HL-60/S4 (cell line): ENCODE results near the gene SIRT7.
"Not testable (repeated sequence)": the region's sequence is repeated elsewhere in the genome, so short reads cannot be mapped to it uniquely, and the experiment has no call there.

Source experiments
- in situ Hi-C: fragments of 300-500 bp; cut with MboI; formaldehyde crosslinking; loops from 2 replicates; pipeline ENCODE4 v1.14.3; 2022; ENCODE audit warnings: low sequenced_read_pairs

SIRT7 gene

DNA sequence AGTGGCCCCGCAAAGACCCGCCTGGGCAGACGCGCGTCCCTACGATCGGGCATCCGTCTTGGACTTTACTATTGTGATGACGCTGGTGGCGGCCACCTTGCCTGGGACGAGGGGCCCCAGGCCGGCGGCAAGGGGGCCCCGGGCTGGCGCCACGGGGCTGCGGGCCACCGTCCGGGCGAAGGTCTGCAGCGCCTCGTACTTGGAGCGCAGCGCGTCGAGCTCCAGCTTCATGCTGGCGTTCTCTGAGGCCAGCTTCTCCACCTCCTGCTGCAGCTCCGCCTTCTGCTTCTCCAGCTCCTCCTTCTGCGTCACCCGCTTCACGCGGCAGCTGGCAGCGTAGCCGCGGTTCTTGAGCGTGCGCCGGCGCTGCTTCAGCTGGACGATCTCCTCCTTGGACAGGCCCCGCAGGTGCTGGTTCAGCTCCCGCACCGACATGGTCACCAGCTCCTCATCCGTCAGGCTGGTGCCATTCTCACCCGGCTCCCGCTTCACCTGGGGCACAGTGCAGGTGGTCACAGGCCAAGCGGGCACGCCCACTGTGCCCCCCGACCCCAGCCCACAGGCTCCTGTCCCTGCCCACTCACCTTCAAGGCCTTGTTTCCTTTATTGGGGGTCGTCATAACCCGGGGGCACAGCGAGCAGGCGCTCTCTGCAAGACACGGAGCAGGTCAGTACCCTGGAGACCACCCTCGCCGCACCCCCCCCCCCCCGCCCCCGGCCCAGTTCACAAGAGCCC is 4.8 kb upstream of the SIRT7 start:
- in situ Hi-C loops: no loop called here

DNA sequence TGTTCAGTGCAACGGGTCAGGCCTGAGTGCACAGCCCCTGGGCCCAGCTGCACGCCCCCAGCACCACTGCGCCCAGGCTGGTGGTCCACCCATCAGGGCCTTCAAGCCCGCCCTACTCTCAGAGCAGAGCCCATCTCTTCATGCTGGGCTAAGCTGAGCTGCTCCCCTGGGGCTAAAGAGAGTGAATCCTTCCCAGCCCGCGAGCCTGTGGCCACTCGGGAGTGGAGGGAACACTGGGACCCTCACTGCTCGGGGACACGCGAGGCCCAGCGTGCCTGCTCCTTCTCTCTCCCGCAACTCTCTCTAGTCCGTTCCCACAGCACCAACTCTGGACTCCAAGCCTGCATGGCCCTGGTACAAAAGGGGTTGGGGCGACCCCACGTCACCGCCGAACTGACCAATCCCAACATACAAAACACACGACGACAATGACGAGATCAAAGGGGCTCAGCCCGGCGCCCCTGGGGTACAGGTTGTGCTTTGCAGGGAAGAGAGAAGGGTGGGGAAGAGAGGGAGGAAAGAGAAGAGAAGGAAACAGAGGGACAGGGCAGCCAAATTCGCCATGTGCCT is 4.1 kb upstream of the SIRT7 start:
- in situ Hi-C loops: no loop called here

DNA sequence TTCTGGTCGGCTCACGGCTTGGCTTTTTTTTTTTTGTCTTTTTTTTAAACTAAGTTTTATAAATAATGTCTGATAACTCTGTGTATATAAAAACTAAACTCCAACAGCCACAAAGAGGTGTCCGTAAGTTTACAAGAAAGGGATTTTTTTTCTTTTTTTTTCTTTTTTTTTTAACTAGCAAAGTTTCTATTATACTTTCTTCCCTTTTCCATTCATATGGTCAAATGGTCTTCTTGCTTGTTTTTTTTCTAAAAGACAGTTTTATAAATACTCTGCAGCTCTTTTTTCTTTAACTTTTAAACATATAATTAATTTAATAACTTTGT is 3.5 kb upstream of the SIRT7 start:
- in situ Hi-C loops: no loop called here

DNA sequence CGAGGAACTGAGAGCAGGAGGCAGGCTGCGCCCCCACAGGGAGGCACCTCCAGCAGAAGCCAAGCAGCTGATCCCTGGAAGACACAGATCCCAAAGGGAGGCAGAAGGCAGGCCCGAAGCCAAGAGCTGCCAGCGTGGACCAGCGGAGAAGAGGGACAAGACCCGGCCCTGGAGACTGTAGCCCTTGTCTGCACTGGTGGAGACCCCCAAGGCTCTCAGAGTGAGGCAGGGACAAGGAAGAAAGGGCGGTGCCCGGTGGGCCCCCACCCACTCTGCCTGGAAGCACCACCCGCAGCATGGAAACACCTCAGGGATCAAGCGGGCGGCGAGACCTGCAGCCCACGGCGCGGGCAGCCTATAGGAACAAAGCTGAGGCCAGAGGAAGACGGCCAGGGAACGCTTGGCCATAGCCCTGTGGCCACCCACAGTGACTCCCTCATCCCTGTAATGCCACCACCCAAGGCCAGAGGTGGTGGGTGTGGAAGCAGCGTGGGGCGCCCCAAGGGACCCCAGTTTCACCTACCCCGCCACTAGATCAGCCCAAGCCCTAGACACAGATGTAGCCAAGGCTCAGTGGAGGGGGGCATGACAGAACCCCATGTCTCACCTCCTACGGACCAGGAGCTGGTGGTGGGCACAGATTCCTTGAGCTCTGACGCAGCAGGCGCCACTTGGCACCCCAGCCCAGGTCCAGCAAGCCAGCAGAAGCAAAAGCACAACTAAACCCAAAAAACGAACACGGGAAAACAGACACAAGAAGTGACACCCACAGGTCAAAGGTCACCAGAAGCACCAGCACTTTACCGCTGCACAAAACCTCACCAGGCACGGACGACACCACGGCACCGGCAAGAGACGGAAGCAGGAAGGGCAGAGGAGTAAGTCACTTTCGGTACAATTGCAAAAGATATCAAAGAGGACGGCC is 2.9 kb upstream of the SIRT7 start:
- in situ Hi-C loops: no loop called here

DNA sequence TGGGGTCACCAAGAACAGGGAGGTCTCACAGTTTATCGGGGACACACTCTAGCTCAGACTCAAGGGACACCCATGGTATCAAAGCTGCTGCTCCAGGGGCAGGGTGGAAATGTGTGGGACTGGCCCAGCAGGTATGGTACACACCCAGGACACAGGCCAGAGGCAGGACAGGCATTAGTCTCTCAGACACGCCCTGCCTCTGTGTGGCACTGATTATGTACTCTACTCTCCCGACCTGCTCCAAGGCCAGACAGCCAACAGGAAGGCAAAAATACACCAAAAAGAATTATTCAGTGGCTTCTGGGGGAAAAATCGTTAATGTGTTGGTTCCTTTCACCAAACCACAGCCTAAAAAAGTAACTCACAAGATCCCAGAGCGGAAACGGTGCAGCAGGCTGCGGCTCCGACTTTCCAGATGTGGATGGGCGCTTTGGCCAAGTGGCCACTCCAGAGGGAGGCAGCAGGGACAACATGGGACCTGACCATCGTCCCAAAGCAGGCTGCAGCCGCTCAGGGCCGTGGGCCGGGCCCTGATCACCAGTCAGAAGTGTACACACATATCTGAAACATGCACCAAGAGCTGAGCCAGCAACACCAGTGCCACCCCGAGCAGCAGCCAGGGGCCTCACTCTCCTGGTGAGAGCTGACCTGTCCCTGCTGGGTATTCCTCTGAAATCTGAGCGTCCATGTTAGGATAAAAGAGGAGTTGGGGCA is 1.0 kb upstream of the SIRT7 start:
- in situ Hi-C loops: no loop called here

DNA sequence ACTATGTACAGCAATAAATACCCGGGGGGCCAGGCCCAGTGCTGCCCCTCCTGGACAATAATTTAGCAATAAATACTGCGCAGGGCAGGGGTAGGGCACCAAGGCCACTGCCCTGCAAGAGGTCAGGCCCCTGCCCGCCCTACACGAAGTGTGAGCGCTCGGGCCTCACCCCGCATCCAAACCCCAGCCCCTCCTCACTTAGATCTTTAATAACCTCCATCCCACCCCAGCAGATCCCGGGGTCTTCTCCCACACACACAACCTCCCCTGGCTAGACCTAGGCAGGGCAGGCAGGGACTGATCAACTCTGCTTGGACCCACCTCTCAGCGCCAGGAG is 325 bp upstream of the SIRT7 start:
- in situ Hi-C loops: not testable (repeated sequence)

DNA sequence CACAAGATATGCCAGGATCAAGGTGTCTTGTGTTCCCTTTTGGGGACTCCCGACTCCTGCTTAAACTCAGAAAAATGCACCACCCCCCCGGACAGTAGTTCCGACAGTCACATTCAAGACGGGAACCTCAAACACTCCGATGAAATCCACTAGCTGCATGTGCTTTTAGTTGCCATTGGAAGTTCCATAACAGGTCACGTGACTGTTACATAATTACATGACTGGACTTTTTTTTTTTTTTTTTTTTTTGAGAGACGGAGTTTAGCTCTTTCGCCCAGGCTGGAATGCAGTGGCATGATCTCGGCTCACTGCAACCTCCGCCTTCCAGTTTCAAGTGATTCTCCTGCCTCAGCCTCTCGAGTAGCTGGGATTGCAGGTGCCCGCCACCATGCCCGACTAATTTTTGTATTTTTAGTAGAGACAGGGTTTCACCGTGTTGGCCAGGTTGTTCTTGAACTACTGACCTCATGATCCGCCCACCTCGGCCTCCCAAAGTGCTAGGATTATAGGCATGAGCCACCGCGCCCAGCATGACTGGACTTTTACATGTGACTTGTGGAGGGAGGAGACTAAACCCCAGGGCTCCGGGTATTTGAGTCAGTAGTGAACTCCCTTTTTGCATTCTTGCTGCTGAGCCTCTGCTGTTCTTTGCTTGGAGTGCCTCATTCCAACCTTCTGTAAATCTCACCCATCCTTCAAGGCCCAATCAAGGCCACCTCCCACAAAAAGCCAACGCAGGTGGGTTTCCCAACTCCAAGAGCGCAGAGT is 1.6 kb downstream of the SIRT7 start:
- in situ Hi-C loops: no loop called here

DNA sequence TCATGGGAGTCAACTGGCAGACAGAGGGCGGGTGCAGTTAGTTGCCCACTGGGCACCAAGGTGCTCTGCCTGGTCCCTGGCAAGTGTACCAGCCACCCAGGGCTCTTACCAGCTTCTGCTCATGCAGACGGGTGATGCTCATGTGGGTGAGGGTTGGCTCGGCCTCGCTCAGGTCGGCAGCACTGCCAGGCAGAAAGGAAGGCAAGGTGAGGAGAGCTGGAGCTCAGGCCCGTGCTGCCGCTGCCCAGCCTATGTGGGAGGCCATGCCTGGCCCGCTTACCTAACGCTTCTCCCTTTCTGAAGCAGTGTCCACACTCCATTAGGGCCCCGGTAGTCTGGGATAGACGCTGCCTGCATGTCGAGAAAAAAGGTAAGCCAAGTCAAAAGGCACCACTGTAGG is 2.6 kb downstream of the SIRT7 start:
- in situ Hi-C loops: no loop called here

DNA sequence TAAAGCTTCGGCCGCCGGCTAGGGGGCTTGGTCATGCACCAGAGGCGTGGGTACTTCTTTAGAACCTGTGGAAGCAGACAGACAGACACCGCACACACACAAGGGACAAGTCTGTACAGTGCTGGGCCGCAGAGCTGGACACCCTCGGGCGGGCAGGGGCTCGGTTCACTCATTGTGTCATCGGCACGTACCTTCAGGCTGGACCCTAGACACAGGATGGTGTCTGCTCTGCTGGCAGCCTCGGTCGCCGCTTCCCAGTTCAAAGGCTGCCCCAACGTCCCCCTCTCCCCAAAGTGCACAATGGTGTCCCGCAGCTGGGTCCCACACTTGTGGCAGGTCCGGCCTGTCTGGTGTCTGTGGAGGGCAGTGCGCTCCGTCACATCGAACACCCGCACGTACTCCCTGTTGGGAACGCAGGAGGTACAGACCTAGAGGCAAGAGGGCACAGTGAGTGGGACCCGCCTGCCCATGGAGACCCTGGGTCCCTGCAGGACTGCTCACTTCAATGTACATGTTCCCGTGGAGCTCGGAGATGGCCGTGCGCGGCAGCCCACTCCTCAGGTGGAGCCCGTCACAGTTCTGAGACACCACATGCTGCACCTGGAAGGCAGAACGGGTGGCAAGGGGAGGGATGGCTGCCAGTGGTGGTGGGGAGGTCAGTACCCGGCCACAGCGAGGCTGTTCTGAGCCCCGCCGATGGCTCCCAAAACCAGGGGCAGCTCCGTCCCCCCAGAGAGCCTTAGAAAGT is 3.7 kb downstream of the SIRT7 start:
- in situ Hi-C loops: no loop called here

DNA sequence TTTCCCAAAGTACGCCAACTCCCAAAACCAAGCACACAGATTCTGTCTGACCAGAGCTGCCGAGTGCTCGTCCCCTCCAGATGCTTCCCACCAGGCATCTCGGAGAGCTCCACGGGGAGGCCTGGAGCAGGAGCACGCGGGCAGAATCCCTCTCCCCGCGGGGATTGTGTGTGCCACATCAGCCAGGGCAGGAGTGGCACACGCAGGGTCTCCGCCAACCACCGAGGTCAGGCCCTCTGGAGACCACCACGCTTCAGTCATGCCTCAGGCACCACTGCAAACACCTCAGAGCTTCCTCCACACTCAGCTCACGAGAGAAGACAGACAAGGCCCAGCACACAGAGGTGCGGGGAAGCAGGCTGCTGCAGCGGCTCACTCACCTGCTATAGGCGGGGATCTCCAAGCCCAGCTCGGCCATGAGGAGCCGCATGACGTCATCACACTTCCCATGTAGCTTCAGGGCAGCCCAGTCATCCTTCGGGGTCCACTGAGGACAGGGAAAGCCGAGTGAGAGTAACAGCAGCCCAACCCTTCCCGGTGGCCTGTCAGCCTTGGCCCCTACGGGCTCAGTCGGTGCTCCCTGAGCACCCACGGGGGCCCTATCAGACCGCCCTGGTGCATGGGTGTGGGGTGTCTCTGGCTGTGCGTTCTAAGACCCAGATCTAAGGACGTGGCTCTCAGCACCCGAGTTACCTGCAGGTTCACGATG is 4.4 kb downstream of the SIRT7 start:
- in situ Hi-C loops: no loop called here

DNA sequence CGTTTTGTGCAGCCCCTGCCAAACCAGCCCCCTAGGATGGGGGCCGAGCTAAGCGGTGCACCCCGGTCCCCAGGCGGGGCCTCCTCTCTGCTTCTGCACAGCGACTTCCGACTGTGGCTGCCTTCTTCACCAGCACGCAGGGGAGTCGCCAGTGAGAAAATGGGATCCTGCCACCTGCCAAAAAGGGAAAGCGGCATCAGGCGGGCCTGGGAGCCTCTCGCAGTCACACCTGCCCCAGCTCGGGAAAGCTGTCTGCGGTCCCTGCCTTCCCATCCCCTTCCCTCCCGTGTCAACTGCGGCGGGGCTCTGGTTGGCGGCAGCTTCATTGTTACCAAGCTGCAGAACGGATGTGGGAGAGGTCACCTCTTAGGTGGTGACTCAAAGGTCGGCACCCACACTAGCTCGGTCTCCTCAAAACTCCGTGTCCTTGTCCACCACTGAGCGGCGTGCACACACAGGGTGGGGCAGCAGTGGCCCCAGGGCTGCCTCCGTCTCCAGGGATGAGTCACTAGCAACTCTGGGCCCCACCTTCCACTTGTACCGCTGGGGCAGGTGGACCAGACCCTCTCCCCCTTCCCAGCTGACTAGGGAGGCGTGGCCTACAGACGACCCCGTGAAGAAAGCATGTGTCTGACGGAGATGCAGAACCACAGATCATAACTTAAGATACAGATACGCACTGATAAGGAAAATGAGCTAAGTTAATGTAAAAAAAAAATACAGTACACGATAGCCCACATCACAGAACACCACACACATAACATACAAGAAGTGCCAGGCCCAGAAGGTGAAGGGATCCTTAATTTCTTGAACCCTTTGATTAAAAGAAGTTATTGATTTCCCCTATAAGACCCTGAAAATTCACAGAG is 5.3 kb downstream of the SIRT7 start:
- in situ Hi-C loops: no loop called here

DNA sequence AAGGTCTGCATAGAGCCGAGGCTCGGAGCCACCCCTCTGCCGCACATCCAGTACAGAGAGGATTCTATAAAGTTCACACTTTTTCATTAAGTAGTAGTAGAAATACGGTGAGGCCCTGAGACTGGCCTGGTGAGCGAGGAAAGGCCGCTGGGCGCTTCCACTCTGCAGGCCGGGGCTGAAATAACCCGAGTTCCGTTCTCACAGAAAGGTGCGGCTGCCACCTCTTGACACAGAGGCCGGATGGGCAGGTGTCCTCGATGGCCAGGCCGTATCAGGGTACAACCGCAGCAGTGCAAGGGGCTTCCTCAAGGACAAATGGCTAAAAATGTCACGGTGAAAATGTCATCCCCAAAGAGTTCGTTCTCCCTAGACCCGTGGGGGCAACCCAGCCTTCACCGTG is 6.0 kb downstream of the SIRT7 start:
- in situ Hi-C loops: no loop called here

DNA sequence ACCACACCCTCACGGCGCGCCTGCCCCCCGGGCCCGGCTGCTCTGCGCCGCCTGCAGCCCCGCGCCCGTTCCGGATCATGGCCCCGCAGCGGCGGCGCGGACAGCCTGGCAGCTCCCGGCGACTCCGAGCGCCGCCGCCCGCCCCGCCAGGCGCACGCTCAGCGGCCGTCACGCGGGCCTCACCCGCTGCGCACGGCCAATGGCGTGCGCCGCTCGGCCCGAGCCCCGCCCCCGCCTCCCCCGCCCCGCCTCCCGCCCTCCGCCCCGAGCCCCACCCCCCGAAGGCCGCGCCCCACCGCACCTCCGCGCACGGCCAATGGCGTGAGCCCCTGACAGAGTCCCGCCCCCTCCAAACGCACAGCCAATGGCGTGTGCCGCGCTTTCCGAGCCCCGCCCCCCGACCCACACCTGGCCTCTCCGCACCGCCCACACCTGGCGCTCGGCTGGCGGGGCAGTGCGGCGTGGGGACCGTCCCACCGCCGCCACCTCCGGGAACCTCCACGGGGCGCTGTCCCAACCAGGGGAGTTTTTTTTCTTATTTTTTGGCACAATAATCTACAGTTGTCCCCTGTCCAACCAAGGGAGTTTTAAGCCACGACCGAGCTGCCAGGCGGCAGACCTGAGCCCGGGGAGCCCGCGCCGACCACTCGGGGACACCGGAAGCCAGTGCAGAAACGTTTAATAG is 6.6 kb downstream of the SIRT7 start, which contains the start of gene PCYT2:
Gene PCYT2 (minus strand): TSS at position 123 of the 685 bp plus-strand sequence. CDS start 44 bp downstream, at position 79.
- in situ Hi-C loops: no loop called here

DNA sequence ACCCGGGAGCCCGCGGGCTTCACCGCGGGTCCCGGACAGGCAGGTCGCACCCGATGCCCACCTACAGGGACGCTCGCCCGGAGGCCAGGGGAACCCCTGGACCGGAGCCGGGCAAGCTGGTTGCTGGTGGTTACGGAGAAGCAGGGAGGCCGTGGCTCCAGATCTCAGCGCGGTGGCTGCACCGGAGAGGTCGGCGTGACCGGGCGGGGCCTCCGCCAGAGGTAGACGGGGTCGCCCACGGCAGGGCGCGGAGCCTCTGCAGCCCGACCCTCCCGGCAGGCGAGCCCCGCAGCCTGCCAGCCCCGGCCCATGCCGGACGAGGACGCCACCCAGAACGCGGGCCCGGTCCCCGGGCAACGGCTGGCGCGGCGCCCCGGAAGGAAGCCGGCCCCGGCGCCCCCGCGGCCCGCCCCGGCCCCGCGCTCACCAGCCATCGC is 7.1 kb downstream of the SIRT7 start:
- in situ Hi-C loops: no loop called here

DNA sequence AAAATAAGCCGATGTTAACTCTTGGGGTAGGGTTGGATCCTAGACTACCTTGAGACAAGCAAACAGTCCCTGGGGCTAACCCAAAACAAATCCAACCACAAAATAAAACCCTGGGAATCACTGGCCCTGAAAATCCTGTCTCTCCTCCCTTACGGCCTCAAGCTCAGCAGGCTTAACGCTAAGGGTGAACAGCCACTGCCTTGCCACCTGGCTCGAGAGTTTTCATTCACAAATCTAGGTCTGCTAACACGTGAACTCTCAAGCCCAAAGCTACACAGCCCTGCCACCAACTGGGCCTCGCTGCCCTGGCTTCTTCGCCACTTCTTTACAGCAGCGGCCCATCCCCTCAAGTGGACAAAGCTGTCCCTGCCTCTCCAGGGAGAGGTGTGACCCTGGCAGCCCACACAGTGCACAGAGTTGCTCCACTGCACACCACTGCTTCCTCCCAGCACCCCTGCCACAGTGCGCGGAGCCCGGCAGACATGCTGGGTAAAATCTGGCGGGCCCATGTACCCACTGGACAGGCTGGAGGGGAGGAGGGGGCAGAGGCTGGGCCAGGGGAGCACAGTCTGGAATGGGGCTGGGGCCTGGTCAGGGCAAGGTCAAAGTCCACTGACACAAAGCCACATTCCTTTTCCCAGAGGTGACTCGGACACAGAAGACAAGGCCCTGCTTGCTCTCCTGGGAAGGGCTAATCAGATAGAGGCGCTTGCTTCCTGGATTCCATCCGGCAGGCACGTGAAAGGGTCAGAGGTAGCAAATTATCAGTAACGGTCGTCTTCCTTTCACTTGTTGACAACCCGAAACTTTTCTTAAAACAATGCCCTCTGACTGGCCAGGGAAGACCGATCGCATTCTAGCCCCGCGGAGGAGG is 7.8 kb downstream of the SIRT7 start:
- in situ Hi-C loops: no loop called here

DNA sequence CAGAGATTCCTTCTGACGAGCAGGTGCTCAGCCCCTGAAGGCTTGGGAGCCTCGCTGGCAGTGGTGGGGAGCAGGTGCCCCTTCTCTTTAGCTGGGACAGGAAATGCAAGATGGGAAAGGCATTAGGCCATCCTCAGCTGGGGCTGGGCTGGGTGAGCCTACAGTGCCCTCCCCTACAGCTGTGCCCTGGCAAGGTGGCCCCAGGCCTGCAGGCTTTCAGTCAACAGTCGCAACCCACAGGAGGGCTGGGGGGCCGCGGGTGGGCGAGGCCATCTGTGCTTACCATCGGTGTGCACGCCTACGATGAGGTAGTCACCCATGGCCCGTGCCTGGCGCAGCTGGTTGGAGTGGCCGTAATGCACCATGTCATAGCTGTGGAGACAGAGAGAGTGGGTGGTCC is 8.7 kb downstream of the SIRT7 start:
- in situ Hi-C loops: no loop called here

DNA sequence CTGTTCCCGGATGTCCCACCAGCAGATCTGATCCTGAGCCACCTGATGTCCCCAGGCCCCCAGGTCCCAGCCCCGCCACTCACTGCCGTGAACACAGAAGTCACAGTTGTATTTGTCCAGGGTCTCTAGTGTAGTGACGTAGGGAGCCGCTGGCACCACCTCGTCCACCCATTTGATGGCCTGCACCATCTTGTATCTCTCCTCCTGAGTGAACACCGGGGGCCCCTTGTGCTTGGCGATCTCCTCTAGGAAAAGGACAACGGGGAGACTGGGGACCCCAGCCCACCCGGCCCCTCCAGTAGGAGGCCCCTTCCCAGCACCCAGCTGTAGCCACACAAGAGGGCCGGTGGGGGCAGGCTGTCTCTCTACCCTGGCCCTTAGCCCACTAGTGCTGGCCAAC is 9.2 kb downstream of the SIRT7 start:
- in situ Hi-C loops: no loop called here
